K562 (cell line): ENCODE data around the gene ANO10. TPM values are rescaled to one million over a fixed set of nuclear protein-coding genes. Genes with fewer than 3 reads are reported as not detected.

ENCODE experiments used
- ATAC-seq: fragments of 200-7000 bp; cut with Tn5 transposase; 3 replicates; pipeline ENCODE4 v1.9.1; 2020; ENCODE audit warnings: moderate library complexity
- BruUV-seq: library from RNA; stranded (reverse); fragments of 400-500 nt; replicated peaks from 2 replicates; lab custom pipeline; 2021; lab: Mats Ljungman, UMichigan
- CTCF ChIA-PET: fragments of 300-600 bp; formaldehyde crosslinking; extraction: SDS; loops from one replicate; lab custom pipeline; 2021; ENCODE audit warnings: low intra/inter-chr PET ratio; lab: Yijun Ruan, JAX
- POLR2A ChIA-PET: fragments of 300-600, 350-650 bp; sonication (Branson Sonifier 250); formaldehyde crosslinking; extraction: SDS; loops from one replicate; lab custom pipeline; 2021; ENCODE audit warnings: antibody characterized with exemption, inconsistent platforms; lab: Yijun Ruan, JAX
- DNase-seq, 4 experiments: peaks; one replicate each; pipeline versions ENCODE4 v3.0.0 to v3.0.0-alpha.2; 2011 to 2018; ENCODE audit warnings: low spot score in 3 of 4, mixed read lengths in 3 of 4; ENCODE audit errors: extremely low read depth in 1 of 4
- FAIRE-seq: peaks from 2 replicates; lab custom pipeline; 2011; peaks lifted over from hg19 to GRCh38; lab: Jason Lieb, UNC
- H2AFZ ChIP-seq: 2 replicates; pipeline ENCODE4 v1.6.0; 2011; ENCODE audit warnings: low read depth, low read length, control low read depth, inconsistent platforms
- H3K27ac ChIP-seq: fragments of 200-600 bp; 3 replicates; pipeline ENCODE4 v1.8.0; 2011; ENCODE audit warnings: low read depth, mild to moderate bottlenecking, control low read depth, inconsistent platforms, low read length, moderate library complexity, mixed read lengths; ENCODE audit errors: extremely low read depth
- H3K27me3 ChIP-seq, 2 experiments: fragments of 300-600 bp in 1 of 2; 2 replicates in 1 of 2; 3 replicates in 1 of 2; pipeline versions ENCODE4 v1.6.0 to v1.8.0; 2011; ENCODE audit warnings: inconsistent platforms in 2 of 2, low read length in 2 of 2, mild to moderate bottlenecking in 1 of 2, mixed read lengths in 1 of 2, moderate library complexity in 1 of 2; ENCODE audit not compliant: control insufficient read depth in 2 of 2, insufficient read depth in 2 of 2
- H3K36me3 ChIP-seq: fragments of 300-600 bp; 3 replicates; pipeline ENCODE4 v1.8.0; 2011; ENCODE audit warnings: mild to moderate bottlenecking, low read length, inconsistent platforms; ENCODE audit not compliant: control insufficient read depth, insufficient read depth
- H3K4me1 ChIP-seq, 2 experiments: fragments of 200-600 bp in 1 of 2; replicated peaks in 1 of 2; 2 replicates in 1 of 2; 3 replicates in 1 of 2; pipeline versions ENCODE4 v1.5.1 to v1.8.0; 2011; ENCODE audit warnings: inconsistent platforms in 2 of 2, low read length in 2 of 2, mild to moderate bottlenecking in 1 of 2, mixed read lengths in 1 of 2, moderate library complexity in 1 of 2; ENCODE audit not compliant: control insufficient read depth in 2 of 2, insufficient read depth in 2 of 2
- H3K4me2 ChIP-seq: 2 replicates; pipeline ENCODE4 v1.6.1; 2011; ENCODE audit warnings: low read length, control low read depth, inconsistent platforms, mixed read lengths; ENCODE audit not compliant: insufficient read depth
- H3K4me3 ChIP-seq: fragments of 200-600 bp; sonication (generic), shearing (Covaris generic); 2 replicates; pipeline ENCODE4 v1.5.1; 2016; ENCODE audit warnings: control low read depth, inconsistent platforms
- H3K79me2 ChIP-seq: fragments of 200-600 bp; 3 replicates; pipeline ENCODE4 v1.8.0; 2011; ENCODE audit warnings: low read length, inconsistent platforms; ENCODE audit not compliant: control insufficient read depth, insufficient read depth
- H3K9ac ChIP-seq, 2 experiments: 2 replicates each; pipeline versions ENCODE4 v1.6.0 to v1.6.1; 2011; ENCODE audit warnings: low read depth in 2 of 2, low read length in 2 of 2, control low read depth in 1 of 2, inconsistent platforms in 1 of 2, mild to moderate bottlenecking in 1 of 2, mixed read lengths in 1 of 2; ENCODE audit not compliant: insufficient read depth in 1 of 2
- H3K9me1 ChIP-seq: one replicate; pipeline ENCODE4 v1.6.0; 2011; ENCODE audit warnings: inconsistent platforms, mild to moderate bottlenecking, low read length, moderate library complexity; ENCODE audit not compliant: control insufficient read depth, insufficient read depth
- H3K9me3 ChIP-seq: replicated peaks from 2 replicates; pipeline ENCODE4 v1.5.1; 2011; ENCODE audit warnings: low read depth, low read length, inconsistent platforms; ENCODE audit not compliant: control insufficient read depth, insufficient read depth
- H4K20me1 ChIP-seq: replicated peaks from 2 replicates; pipeline ENCODE4 v1.6.1; 2011; ENCODE audit warnings: low read length, inconsistent platforms, mixed read lengths; ENCODE audit not compliant: control insufficient read depth, insufficient read depth
- ARID2 ChIP-seq: fragments of 450-650 bp; IDR thresholded peaks from 2 replicates; pipeline ENCODE4 v1.6.1; 2017; ENCODE audit warnings: antibody characterized with exemption, mild to moderate bottlenecking
- HNRNPLL ChIP-seq: fragments of 200-400 bp; formaldehyde crosslinking; IDR thresholded peaks from 2 replicates; pipeline ENCODE4 v1.6.1; 2017; ENCODE audit warnings: low read length, low read depth, mild to moderate bottlenecking; ENCODE audit not compliant: poor library complexity, severe bottlenecking
- SMAD4 ChIP-seq: fragments of 250-450 bp; sonication (Bioruptor Pico); conservative IDR thresholded peaks from 2 replicates; pipeline ENCODE4 v1.8.0; 2021; ENCODE audit warnings: inconsistent platforms, mild to moderate bottlenecking, moderate library complexity
- ZHX1 ChIP-seq: fragments of 150-350 bp; conservative IDR thresholded peaks from 2 replicates; pipeline ENCODE4 v1.6.1; 2014; ENCODE audit warnings: low read length
- ZNF274 ChIP-seq: IDR thresholded peaks from 2 replicates; pipeline ENCODE4 v1.6.1; 2011; ENCODE audit warnings: low read depth, mild to moderate bottlenecking, low read length, moderate library complexity, borderline replicate concordance
- WGBS: fragments of 100-300 bp; shearing (Covaris generic); methylation state at CpG from one replicate; pipeline ENCODE4 v1.1.6; 2016; ENCODE audit warnings: low coverage, mixed read lengths; ENCODE audit not compliant: insufficient coverage; ENCODE audit errors: missing lambda C conversion rate; 5-methylcytosine and 5-hydroxymethylcytosine counted together
- in situ Hi-C: fragments of 300-500 bp; cut with MboI; formaldehyde crosslinking; loops from 4 replicates; pipeline ENCODE4 v1.15.0; 2018; ENCODE audit warnings: inconsistent platforms, mixed read lengths
- intact Hi-C: fragments of 100-400 bp; cut with micrococcal nuclease; formaldehyde crosslinking; loops from 2 replicates; pipeline ENCODE4 v1.14.2; 2022
- polyA plus RNA-seq, 8 experiments: library from polyadenylated mRNA; depleted of rRNA in 4 of 8; stranded (reverse) in 5 of 8; unstranded in 3 of 8; fragments of >200 nt; fragmentation: Nextera tagmentation in 2 of 8; fragmentation: Illumina TruSeq in 1 of 8; extraction: Ambion mirVana in 2 of 8; extraction: Trizol in 1 of 8; gene quantifications; 2 replicates each; pipeline versions ENCODE4 v1.2.1 to v1.2.3, GENCODE V29; 2011 to 2014; ENCODE audit warnings: inconsistent platforms in 1 of 8, missing spikeins in 1 of 8
- total RNA-seq, 7 experiments: library from RNA; depleted of rRNA in 6 of 7; stranded (reverse); fragments of >200 nt in 6 of 7; fragmentation: Illumina TruSeq in 2 of 7; extraction: Trizol in 2 of 7; gene quantifications; 2 replicates each; pipeline versions ENCODE4 v1.2.1 to v1.2.3, GENCODE V29; 2011 to 2021; ENCODE audit warnings: low replicate concordance in 1 of 7

The ANO10 gene
- total and polyA plus RNA-seq, 9 of the 15 experiments (the other 6 are each of a cell fraction or from before 2014, with no cell fraction given): 6.4 to 46.0 (median 32.3) TPM

GRCh38 chr3:43343815-43344214 lies 278.0 kb downstream of the ANO10 start (continued):
- no peak for TF ChIP-seq ZHX1
- no peak for TF ChIP-seq ARID2

GRCh38 chr3:43343185-43343584 lies 278.6 kb downstream of the ANO10 start:
- no peak for TF ChIP-seq SMAD4 (CRISPR knock-in tag)
- TF ChIP-seq ZNF274: no peak
- TF ChIP-seq HNRNPLL: no peak
- H3K4me1 ChIP-seq: no peaks in the 10 kb centered on the region
- BruUV-seq: no TSS peak
- no peaks in the 10 kb centered on the region for H3K27me3 ChIP-seq
- intact Hi-C loops (no loop called here), in situ Hi-C loops (no loop called here)
- no peak overlapping the region for H3K4me3 ChIP-seq
- H3K36me3 ChIP-seq: peaks cover 43% of the 10 kb centered on the region
- FAIRE-seq: no peak
- peaks cover 8% of the 10 kb centered on the region for H3K9me3 ChIP-seq
- 61% methylated on average over 4 of the region's 4 CpGs for WGBS
- H3K9me1 ChIP-seq: no peaks in the 10 kb centered on the region
- no peak for ATAC-seq
- H3K27ac ChIP-seq: no peak overlapping the region
- DNase-seq: no peak
- H3K4me2 ChIP-seq: no peak overlapping the region
- CTCF ChIA-PET: no interaction called here
- POLR2A ChIA-PET: interaction anchor here (1.1 kb wide), 1 partner anchor 11 kb away, joined by 3 read pairs; no protein-coding TSS in a partner anchor
- no peaks in the 10 kb centered on the region for H3K79me2 ChIP-seq
- H4K20me1 ChIP-seq: no peaks in the 10 kb centered on the region
- H3K9ac ChIP-seq: no peak overlapping the region
- no peak overlapping the region for H2AFZ ChIP-seq
